A549 (cell line): ENCODE results near the gene KRTAP10-2.

Experiments used
- CHD2 ChIP-seq: fragments of 150-350 bp; IDR thresholded peaks from 2 replicates; pipeline ENCODE4 v1.6.1; 2014; ENCODE audit warnings: low read length; ENCODE audit not compliant: partially characterized antibody
- EP300 ChIP-seq, 2 experiments: fragments of >200 bp; sonication (Bioruptor Twin); formaldehyde crosslinking; IDR thresholded peaks; 2 replicates in 1 of 2; 3 replicates in 1 of 2; pipeline ENCODE4 v1.6.1; 2016 to 2017
- GATA3 ChIP-seq: IDR thresholded peaks from 2 replicates; pipeline ENCODE4 v1.6.1; 2012; ENCODE audit warnings: borderline replicate concordance
- HOXA7 ChIP-seq: fragments of 250-450 bp; sonication (Bioruptor Pico); IDR thresholded peaks from 2 replicates; pipeline ENCODE4 v1.5.0; 2020; ENCODE audit warnings: mild to moderate bottlenecking, moderate library complexity
- PHF8 ChIP-seq: fragments of 200-600 bp; sonication (generic); IDR thresholded peaks from 2 replicates; pipeline ENCODE4 v1.6.1; 2016; ENCODE audit warnings: low read depth, mild to moderate bottlenecking, antibody characterized with exemption, moderate library complexity, borderline replicate concordance
- POLR2AphosphoS2 ChIP-seq: conservative IDR thresholded peaks from 2 replicates; pipeline ENCODE4 v1.6.1; 2012; ENCODE audit warnings: low read length, improper control_type of control experiment, inconsistent platforms
- ZFP36 ChIP-seq: fragments of 450-650 bp; IDR thresholded peaks from 2 replicates; pipeline ENCODE4 v1.6.1; 2014; ENCODE audit warnings: borderline replicate concordance; ENCODE audit not compliant: partially characterized antibody
- TF ChIP-seq, protein P1 (sequence below): fragments of >200 bp; sonication (Bioruptor Twin); formaldehyde crosslinking; IDR thresholded peaks from 3 replicates; pipeline ENCODE4 v1.5.1; 2016
- TF ChIP-seq, protein P2 (sequence below): IDR thresholded peaks from 2 replicates; pipeline ENCODE4 v1.6.1; 2012

DNA sequence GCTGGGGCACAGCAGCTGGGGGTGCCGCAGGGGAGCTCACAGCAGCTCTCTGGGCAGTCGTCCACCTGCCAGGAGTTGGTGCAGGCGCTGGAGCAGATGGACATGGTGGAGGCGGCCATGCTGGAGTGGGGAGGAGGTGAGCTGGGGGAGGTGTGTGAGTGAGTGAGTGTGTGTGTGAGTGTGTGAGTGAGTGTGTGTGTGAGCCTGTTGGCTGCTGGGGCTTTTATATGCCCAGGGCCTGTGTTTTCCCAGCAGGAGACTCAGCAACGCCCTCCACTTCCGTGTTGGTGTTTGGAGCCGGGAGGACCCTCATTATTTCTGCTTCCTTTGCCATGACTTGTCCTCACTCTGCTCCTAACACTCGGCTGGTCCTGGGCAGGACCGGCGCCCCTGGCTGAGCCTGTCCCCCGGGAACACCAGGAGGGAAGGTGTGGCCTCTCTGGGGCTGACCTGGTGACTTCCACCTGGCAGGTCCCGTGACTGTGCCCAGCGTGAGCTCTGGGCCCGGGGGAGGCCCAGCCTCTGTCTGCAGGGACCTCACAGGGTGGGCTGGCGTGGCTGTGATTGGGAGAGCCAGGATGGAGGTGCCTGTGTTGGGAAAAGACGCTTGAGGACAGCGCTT lies at the start of gene KRTAP10-2:
- TF ChIP-seq CHD2 (no peak), HOXA7 (CRISPR knock-in tag) (no peak), EP300 (IDR thresholded peaks at IDR 0.05) (no peak), GATA3 (no peak), PHF8 (no peak), ZFP36 (no peak), POLR2AphosphoS2 (no peak)
- TF ChIP-seq, protein P1, sequence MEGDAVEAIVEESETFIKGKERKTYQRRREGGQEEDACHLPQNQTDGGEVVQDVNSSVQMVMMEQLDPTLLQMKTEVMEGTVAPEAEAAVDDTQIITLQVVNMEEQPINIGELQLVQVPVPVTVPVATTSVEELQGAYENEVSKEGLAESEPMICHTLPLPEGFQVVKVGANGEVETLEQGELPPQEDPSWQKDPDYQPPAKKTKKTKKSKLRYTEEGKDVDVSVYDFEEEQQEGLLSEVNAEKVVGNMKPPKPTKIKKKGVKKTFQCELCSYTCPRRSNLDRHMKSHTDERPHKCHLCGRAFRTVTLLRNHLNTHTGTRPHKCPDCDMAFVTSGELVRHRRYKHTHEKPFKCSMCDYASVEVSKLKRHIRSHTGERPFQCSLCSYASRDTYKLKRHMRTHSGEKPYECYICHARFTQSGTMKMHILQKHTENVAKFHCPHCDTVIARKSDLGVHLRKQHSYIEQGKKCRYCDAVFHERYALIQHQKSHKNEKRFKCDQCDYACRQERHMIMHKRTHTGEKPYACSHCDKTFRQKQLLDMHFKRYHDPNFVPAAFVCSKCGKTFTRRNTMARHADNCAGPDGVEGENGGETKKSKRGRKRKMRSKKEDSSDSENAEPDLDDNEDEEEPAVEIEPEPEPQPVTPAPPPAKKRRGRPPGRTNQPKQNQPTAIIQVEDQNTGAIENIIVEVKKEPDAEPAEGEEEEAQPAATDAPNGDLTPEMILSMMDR: no peak
- TF ChIP-seq, protein P2, sequence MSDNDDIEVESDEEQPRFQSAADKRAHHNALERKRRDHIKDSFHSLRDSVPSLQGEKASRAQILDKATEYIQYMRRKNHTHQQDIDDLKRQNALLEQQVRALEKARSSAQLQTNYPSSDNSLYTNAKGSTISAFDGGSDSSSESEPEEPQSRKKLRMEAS: no peak
